Ectodermal cell (in vitro differentiated cells): ENCODE data around the gene B9D2.
"Not testable (repeated sequence)": the region's sequence is repeated elsewhere in the genome, so short reads cannot be mapped to it uniquely, and the experiment has no call there.

ENCODE experiments used
- H3K27ac ChIP-seq: 2 replicates; pipeline ENCODE4 v1.7.0; 2013; ENCODE audit warnings: mild to moderate bottlenecking, low read depth, low read length; ENCODE audit not compliant: insufficient read depth, poor library complexity, severe bottlenecking
- H3K27me3 ChIP-seq: 2 replicates; pipeline ENCODE4 v1.7.0; 2013; ENCODE audit warnings: mild to moderate bottlenecking, low read length; ENCODE audit not compliant: insufficient read depth, control insufficient read depth, poor library complexity, severe bottlenecking
- H3K36me3 ChIP-seq: one replicate; pipeline ENCODE4 v1.7.0; 2013; ENCODE audit warnings: low read length; ENCODE audit not compliant: control insufficient read depth, insufficient read depth
- H3K4me1 ChIP-seq: one replicate; pipeline ENCODE4 v1.7.0; 2013; ENCODE audit warnings: low read length; ENCODE audit not compliant: control insufficient read depth, insufficient read depth
- H3K4me3 ChIP-seq: 2 replicates; pipeline ENCODE4 v1.7.0; 2013; ENCODE audit warnings: low read depth, low read length, control low read depth; ENCODE audit not compliant: insufficient read depth
- H3K9me3 ChIP-seq: 2 replicates; pipeline ENCODE4 v1.7.0; 2013; ENCODE audit warnings: mild to moderate bottlenecking, low read length, moderate library complexity; ENCODE audit not compliant: control insufficient read depth
- WGBS, 2 experiments: methylation state at CpG; one replicate each; pipeline ENCODE4 v1.1.7; 2013; ENCODE audit warnings: missing lambda C conversion rate in 2 of 2; 5-methylcytosine and 5-hydroxymethylcytosine counted together

B9D2 gene

GRCh38 chr19:41392775-41393174 is 28.8 kb upstream of the B9D2 start:
- Histone ChIP-seq H3K4me3 (no peak overlapping the region), H3K9me3 (no peaks in the 10 kb centered on the region), H3K27ac (no peak overlapping the region), H3K36me3 (peaks cover 11% of the 10 kb centered on the region), H3K27me3 (no peaks in the 10 kb centered on the region), H3K4me1 (no peaks in the 10 kb centered on the region)
- 94% methylated on average over 12 of the region's 12 CpGs for WGBS, 2 experiments

GRCh38 chr19:41391618-41392017 is 27.7 kb upstream of the B9D2 start:
- peaks cover 11% of the 10 kb centered on the region for H3K36me3 ChIP-seq
- WGBS, 2 experiments, result 92 to 94% methylated on average over 11 of the region's 11 CpGs
- H3K27me3 ChIP-seq, result no peaks in the 10 kb centered on the region
- H3K9me3 ChIP-seq, result no peaks in the 10 kb centered on the region
- no peaks in the 10 kb centered on the region for H3K4me1 ChIP-seq
- no peak overlapping the region for H3K4me3 ChIP-seq
- no peak overlapping the region for H3K27ac ChIP-seq

GRCh38 chr19:41386442-41386841 is 22.5 kb upstream of the B9D2 start:
- Histone ChIP-seq H3K27ac (no peak overlapping the region), H3K27me3 (no peaks in the 10 kb centered on the region), H3K9me3 (no peaks in the 10 kb centered on the region), H3K4me3 (no peak overlapping the region), H3K36me3 (peaks cover 11% of the 10 kb centered on the region), H3K4me1 (no peaks in the 10 kb centered on the region)
- 95% methylated on average over 13 of the region's 13 CpGs for WGBS, 2 experiments

- no peaks in the 10 kb centered on the region for H3K4me1 ChIP-seq
- WGBS, 2 experiments, result 85 to 93% methylated on average over 5 of the region's 5 CpGs
Observed at GRCh38 chr19:41384351-41384750, 20.4 kb upstream of the B9D2 start.

GRCh38 chr19:41381536-41381935 is 17.6 kb upstream of the B9D2 start:
- not testable (repeated sequence) for H3K4me3 ChIP-seq, H3K4me1 ChIP-seq, H3K27me3 ChIP-seq, H3K9me3 ChIP-seq, H3K27ac ChIP-seq, H3K36me3 ChIP-seq
- WGBS, 2 experiments, result 92 to 95% methylated on average over 8 of the region's 8 CpGs

More at GRCh38 chr19:41384351-41384750, 20.4 kb upstream of the B9D2 start:
- no peaks in the 10 kb centered on the region for H3K9me3 ChIP-seq
- no peaks in the 10 kb centered on the region for H3K27me3 ChIP-seq
- H3K27ac ChIP-seq, result no peak overlapping the region
- no peak overlapping the region for H3K4me3 ChIP-seq
- peaks cover under 1% of the 10 kb centered on the region for H3K36me3 ChIP-seq

- WGBS, 2 experiments, result 46% methylated on average over 9 of the region's 9 CpGs
Observed at GRCh38 chr19:41377977-41378709, 14.2 kb upstream of the B9D2 start.

GRCh38 chr19:41376998-41377365 is 13.0 kb upstream of the B9D2 start:
- Histone ChIP-seq H3K36me3 (no peaks in the 10 kb centered on the region), H3K4me1 (peaks cover 4% of the 10 kb centered on the region), H3K27me3 (no peaks in the 10 kb centered on the region), H3K27ac (no peak overlapping the region), H3K4me3 (peak overlapping the region; percentile 56), H3K9me3 (no peaks in the 10 kb centered on the region)
- WGBS, 2 experiments, result 57 to 65% methylated on average over 8 of the region's 8 CpGs

More at GRCh38 chr19:41377977-41378709, 14.2 kb upstream of the B9D2 start:
- Histone ChIP-seq H3K4me3 (no peak overlapping the region), H3K36me3 (no peaks in the 10 kb centered on the region), H3K9me3 (no peaks in the 10 kb centered on the region), H3K4me1 (peaks cover 4% of the 10 kb centered on the region), H3K27me3 (no peaks in the 10 kb centered on the region), H3K27ac (no peak overlapping the region)

- peaks cover 4% of the 10 kb centered on the region for H3K4me1 ChIP-seq
- H3K27me3 ChIP-seq, result no peaks in the 10 kb centered on the region
- H3K4me3 ChIP-seq, result peak within 1 kb of the TSS; percentile 56
- no peaks in the 10 kb centered on the region for H3K36me3 ChIP-seq
- WGBS, 2 experiments, result 2 to 3% methylated on average over 47 of the region's 47 CpGs
- no peaks in the 10 kb centered on the region for H3K9me3 ChIP-seq
- peak within 1 kb of the TSS; percentile 40 for H3K27ac ChIP-seq
Observed at GRCh38 chr19:41376241-41376997, 12.5 kb upstream of the B9D2 start, which contains the start of gene TMEM91. Gene TMEM91, plus strand, starts transcription at chr19:41376533. Its CDS starts 1,777 bp downstream, at chr19:41378310.

GRCh38 chr19:41373993-41374392 is 10.0 kb upstream of the B9D2 start:
- H3K9me3 ChIP-seq, result no peaks in the 10 kb centered on the region
- WGBS, 2 experiments, result 88 to 93% methylated on average over 10 to 11 of the region's 12 CpGs
- H3K36me3 ChIP-seq, result no peaks in the 10 kb centered on the region
- H3K4me1 ChIP-seq, result peaks cover 4% of the 10 kb centered on the region
- H3K27ac ChIP-seq, result no peak overlapping the region
- H3K4me3 ChIP-seq, result no peak overlapping the region
- H3K27me3 ChIP-seq, result no peaks in the 10 kb centered on the region

- Histone ChIP-seq H3K4me3 (no peak overlapping the region), H3K9me3 (no peaks in the 10 kb centered on the region), H3K4me1 (peaks cover 4% of the 10 kb centered on the region), H3K27ac (no peak overlapping the region), H3K36me3 (no peaks in the 10 kb centered on the region), H3K27me3 (no peaks in the 10 kb centered on the region)
- WGBS, 2 experiments, result 93 to 100% methylated on average over 1 to 2 of the region's 2 CpGs
Observed at GRCh38 chr19:41372501-41372900, 8.6 kb upstream of the B9D2 start.
